HG03159 (cell line): Measurements from ENCODE around the gene CLHC1.
A peak's percentile ranks its signal among the peaks of the same experiment; 100 is the strongest.

Experiments
- ATAC-seq: cut with Tn5 transposase; IDR thresholded peaks from one replicate; pipeline ENCODE4 v1.9.1; 2021; ENCODE audit warnings: mild to moderate bottlenecking, moderate library complexity; ENCODE audit not compliant: unreplicated experiment

The CLHC1 gene

DNA sequence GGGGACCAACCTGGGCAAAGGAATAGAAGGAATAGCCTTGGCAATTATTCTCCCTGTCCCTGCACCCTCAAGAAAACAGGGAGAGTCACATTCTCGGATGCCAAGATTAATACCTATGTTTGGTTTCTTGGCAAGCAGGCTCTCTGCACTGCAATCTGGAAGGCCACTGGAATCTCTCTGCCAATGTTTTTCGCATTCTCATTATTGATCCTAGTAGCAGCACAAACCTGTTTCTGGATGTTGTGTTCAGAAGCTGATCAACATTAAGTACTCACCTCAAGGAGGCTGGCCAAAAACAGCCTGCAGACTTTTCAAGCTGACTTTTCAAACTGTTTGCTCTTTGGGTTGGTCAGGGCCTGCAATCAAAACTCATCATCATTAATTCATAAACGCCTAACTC is 62.2 kb downstream of the CLHC1 start:
- no peak for ATAC-seq

DNA sequence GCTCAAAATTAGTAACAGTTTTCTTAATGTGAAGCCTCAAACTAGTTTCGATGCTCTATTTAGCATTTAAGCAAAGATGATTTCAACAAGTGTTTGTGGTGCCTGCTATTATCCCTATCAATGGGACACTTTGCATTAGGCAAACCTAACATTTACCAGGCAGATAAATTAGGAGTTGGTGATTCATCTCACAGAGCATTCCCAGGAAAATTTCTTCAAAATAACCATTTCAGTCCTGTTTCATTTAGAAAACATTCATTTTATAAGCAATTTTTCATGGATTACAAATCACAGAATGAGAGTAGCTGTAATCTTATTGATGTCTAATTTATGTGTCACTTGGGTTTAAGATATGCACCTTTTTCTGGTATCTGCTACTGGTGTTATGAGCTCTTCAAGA is 62.7 kb downstream of the CLHC1 start:
- no peak for ATAC-seq

DNA sequence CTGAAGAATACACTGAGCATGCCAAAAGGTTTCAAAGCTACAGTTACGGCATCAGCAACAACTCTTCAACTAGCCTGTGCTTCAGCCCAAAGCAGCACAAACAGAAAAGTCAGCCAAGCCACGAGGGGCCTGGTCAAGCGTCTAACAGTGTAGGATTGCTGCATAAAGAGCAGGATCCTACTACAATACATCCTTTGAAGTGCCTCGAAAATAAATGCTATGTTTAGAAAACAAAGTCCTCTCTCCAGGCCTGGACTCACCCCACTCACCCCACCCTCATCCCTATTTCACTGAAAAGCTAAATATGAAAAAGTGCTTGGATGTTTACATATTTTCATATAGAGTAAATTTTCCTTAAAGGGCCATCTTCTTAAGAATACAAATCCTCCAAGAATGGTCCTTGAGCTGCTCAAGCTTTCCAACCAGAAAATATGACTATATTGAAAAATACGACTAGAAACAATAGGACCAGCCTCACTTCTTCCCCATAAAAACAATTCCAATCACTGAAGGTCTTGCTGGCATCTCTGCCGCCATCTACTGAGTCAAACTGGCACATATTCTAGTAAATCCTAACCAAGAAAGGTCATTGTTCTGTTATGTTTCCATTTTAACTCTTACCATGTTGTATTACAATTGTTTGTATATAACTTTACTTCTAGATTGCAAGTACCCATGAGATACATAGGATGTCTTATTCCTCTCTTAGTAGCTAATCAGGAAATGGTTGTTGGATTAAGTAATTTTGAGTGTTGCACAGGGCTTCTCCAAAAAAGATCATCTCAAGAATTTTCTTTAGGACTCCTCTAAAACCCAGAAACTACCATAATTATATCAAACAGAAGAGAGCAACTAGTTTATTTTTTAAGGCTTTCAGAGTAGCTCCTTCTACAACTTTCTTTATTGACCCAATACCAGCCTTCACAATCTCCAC is 63.6 kb downstream of the CLHC1 start:
- ATAC-seq: no peak

DNA sequence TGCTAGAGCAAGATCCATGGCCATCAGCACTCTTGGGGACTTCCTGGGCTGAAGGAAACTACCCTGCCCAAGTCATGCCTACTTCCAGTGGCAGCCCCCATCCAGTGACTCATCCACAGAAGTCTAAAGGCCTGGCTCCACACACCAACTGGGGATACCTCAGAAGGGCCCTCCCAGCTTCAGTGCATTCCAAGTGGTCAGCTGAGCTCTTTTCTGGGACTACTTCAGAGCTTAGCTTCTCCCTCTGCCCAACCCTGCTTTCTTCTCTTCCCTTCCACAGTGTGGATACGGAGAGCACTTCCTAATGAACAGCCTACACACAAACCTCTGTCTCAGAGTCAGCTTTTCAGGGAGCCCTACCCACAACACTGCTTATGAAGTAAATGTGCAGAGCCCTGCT is 66.5 kb downstream of the CLHC1 start:
- no peak for ATAC-seq

DNA sequence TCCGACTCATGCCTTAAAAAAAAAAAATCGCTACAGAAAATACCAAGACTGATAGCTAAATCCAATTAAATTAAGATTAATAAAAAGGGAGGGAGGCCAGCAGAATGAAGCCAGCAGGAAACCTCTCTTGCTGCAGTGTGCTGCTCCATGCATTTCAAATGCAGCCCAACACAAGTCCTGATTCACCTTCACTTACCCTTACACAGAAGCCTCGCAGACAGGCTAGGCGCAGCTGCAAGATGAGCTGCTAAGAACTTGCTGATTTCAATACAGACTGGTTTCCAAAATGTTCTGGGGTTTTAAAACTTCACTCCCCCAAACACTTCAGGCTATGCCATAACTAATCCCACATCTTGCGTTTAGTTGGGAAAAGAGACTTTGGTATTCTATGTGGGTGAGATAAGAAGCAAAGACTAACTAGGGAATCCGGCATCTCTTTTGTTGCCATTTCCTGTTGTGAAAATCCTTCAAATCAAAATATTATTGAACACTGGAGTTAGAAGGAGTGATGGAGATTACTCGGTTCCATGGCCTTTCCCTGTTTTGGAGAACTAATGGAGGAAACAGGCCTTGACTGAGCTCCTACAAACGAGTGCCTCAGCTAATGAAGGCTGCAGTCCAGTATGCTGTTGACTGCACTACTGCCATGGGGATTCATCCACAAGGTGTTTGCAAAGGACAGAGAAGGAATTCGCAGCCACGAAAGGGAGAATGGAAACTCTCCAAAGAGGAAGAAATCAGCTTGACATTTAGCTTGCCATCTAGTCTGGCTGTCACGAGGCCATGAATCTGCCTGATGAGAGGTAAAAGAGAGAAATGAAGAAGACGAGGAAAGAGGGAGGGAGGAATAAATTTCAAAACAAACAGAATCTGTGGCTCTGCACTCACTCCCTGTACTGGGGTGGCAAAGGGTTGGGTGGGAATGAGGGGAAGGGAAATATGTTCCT is 67.3 kb downstream of the CLHC1 start:
- no peak for ATAC-seq

DNA sequence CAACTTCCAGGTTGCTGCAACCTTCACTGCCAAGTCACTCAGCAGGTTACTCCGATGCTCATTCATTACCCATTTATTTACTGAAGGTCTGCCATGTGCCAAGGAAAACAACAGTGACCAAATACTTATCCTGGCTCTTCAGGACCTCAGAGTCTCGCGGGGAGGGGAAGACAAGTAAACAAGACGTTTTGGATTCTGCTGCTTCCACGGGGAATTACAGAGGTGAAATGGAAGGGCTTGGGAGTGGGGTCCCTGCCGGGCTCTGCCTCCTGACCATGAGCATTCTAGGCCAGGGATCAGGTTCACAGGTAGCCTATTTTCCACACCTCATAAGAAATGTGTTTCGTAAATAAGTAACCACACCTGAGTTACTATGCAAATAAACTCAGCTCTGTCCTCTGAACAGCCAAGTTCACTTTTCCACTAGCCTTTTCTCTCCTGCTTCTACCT is 68.1 kb downstream of the CLHC1 start:
- no peak for ATAC-seq

DNA sequence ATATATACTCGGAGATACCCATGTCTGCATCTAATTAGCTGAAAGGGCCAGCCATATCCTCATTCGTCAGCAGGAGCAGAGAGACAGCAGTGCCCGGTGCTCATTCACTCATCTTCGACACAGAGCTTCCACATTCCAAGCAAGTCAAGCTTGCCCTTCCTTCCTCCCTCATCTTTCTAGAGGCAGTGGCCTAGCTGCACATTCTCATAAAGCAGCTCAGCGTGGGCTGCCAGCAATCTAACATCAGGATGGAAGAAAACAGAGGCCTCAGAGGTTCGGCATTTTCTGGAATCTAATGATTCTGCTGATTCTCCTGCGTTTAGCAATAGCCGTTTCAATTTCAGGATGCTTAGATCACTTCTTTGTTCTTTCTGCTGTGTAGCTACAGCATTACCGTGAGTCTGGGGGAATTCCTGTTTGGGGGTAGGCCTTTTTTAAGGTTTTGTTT is 68.8 kb downstream of the CLHC1 start:
- no peak for ATAC-seq

DNA sequence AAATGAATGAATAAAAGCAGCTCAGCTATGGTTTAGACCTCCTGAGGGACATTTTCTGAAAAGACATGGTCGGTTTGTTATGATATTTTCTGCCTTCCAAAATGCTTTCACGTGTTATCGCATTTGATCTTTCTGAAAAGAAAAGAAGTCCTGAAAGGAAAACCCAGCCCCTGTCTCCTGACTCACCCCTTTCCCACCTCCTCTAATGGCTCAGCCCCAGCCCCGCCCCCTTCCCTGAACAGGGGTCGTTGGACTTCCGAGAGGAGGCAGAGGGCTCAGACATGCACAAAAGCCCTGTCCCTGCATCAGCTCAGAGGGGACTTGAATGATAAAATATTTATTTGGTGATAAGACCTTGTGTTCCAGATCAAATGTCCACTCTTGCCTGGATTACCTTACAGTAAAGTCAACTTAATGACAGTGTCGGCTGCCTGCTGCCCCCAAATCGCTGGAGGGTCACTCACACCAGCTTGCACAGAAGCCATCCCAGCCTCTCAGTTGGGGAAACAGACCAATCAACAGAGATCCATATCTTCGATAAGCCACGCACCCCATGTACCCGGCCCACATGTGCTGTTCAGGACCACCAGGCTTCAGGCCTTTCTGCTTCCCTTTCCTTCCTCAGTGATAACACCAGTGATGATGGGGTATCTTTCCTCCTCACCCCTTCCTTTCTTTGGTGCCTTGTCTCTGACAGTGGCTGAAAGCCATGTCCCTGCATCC is 69.6 kb downstream of the CLHC1 start:
- no peak for ATAC-seq

DNA sequence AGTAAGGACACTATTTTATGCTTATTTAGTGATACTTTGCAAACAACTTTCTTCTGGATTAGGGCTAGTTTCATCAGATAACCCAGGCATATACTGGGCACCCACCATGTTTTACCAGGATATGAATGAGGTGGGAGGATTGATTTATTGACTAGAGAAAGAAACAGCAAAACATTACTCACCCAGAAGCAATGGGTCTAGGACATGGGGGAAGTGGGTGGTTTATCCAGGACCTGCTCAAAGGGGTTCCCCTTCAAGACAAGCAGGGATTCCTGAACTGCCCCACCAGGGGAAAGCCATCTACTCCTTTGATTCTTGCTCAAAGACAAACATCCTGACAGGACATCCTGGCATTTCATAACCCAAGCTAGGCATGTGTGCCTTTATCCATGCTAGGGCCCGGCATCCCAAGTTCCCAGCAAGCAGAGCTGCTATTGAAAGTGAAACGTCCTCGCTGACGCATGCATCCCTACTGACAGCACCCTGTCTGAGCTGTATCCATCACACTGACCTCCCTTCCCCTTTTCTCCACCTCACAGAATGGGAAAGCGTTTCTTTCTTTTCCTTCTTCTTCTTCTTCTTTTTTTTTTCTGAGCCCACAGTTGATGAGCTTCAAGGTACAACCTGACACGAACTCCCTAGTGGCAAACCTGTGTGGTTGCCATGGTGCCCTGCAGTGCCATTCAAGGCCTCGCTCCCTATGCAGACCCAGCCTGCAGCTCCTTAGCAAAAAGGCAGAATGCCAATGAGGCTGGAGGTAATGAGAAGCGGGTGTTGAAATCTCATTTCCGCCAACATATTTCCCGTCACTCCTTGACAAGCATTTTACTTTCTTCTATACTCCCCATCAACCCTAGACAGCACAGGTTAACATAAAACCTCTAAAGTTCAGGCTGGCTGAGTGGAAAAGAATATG is 70.5 kb downstream of the CLHC1 start:
- no peak for ATAC-seq

DNA sequence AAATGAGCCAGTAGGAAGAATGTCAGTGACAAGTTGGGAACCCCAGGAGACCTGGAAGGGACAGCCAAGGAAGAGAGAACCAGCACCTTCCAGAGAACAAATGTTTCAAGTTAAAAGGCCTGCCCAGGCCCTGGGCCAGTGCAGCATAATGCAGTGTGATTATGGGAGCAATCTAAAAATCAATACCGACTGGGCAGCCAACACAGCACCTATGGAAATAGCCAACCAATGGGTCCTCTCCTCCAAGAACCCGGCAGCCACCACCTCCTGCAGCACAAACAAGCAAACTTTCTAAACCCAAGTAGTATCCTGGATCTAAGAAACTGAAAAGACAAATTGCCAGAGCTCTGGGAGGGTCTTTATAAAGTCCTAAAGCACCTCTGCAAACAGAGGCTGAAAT is 71.7 kb downstream of the CLHC1 start:
- no peak for ATAC-seq

DNA sequence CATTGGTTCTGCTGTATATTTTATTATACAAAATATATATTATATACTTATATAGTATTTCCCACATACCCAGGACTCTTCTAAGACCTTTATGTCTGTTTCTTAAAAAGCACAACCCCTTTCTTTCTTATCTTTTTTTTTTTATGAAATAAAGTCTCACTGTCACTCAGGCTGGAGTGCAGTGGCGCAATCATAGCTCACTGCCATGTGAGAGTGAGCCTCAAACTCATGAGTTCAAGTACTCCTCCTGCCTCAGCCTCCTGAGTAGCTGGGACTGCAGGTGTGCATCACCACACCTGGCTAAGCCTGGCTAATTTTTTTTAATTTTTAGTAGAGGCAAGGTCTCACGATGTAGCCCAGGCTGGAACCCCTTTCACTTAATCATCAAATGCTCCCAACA is 72.3 kb downstream of the CLHC1 start:
- no peak for ATAC-seq

DNA sequence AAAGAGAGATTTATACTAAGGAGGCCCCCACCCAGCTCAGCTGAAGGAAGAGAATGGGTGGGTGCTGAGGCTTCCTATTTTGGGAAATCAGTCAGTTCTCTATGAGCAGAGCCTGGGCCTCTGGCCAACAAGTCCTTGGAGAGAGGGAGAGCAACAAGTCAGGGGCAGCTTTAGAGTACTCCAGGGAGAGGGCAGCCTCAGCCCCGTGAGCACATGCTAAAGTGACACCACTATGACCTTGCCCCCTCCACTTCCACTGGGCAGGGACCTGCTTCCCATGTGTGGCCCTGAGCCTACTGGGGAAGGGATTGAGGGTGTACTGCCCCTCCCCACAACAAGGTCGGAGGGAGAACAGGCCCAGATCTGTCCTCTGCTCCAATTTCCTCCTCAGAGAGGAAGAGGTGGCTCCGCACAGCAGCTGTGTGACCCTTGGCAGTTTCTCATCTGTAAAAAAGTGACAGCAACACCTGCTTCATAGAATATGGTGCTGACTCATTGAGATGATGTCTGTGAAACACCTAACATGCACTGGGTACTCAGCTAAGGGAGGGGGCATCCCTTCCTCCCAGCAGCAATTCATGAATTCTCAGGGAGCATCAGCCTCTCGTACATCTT is 72.9 kb downstream of the CLHC1 start:
- ATAC-seq: peak; percentile 74

DNA sequence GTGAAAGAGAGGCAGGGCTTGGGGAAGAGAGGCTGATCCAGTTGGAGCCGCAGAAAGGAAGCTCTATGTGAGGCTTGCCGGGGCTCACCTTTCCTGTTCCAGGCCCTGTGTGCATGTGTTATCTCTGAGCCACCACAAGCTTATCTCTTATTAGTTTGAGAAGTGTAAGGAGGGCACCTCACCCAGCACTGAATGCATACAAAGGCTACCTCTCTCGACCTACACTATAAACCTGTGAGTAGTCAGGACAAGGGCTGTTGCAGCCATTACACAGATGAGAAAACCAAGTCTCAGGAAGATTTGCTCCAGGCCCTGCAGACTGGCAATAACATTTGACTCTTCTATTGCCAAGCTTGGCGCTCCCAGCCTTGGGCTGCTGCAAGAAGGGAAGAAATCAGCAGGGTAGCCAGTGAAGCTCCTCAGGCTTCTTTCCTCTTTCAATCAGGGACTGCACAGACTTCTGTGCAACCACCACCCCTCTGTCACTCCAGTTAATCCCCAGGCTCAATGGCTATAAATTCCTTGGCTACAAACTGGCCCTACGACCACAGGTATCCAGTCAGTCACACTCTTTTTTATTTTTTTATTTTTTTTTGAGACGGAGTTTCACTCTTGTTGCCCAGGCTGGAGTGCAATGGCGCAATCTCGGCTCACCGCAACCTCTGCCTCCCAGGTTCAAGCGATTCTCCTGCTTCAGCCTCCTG is 73.8 kb downstream of the CLHC1 start:
- no peak for ATAC-seq

DNA sequence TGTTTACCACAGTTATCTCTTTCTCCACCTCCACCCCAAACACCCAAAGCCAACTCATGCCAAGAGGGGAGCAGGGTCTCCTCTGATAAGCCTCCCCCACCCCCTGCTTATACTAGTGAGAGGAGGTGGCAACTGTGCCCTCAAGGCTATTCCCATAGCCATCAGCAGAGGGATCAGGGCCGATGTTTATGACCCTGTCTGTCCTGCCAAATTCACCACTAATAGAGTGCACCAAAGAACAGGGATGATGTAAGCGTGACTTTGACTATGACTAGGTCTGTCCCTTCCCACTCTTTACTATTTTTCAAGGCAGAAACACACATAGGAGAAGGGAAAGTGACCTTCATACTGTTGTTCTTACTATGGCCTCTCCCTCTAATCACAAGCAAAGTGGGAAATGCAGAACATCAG is 74.6 kb downstream of the CLHC1 start:
- ATAC-seq: no peak

DNA sequence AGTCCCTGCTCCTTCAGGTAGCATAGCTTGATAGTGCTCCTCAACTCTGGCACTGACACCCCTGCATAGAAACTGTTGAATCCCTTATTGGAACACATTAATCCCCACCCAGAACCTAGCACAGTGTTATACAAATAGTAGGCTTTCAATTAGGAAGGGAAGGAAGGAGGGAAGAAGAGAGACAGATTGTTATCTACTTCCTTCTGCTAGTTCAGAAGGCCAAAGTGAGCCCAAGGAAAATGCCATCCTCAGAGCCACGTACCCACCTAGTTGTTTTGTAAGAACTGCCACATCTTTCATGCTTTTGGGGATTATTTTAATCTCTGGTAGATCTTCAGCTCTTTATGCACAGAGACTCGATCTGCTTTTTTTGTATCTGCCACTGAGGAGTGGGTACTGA is 75.1 kb downstream of the CLHC1 start:
- ATAC-seq: no peak

DNA sequence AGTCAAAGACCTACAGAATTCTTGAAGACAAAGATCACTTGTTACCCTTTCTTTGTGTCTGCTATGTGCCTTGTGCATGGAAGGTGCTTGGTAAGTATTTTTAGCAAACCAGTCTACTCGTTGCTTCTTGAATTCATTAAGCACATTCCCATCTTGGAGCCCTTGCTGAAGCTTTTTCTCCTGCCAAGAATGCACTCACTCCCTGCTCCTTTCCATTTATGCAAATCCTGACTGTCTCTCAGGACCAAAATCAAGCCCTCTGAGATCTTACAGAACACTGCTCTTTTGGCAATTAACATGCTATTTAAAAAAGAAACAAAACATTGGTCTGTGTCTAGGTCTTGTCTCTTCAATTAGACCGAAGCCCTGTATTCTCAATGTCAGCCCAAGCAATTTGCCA is 75.8 kb downstream of the CLHC1 start:
- ATAC-seq: no peak

DNA sequence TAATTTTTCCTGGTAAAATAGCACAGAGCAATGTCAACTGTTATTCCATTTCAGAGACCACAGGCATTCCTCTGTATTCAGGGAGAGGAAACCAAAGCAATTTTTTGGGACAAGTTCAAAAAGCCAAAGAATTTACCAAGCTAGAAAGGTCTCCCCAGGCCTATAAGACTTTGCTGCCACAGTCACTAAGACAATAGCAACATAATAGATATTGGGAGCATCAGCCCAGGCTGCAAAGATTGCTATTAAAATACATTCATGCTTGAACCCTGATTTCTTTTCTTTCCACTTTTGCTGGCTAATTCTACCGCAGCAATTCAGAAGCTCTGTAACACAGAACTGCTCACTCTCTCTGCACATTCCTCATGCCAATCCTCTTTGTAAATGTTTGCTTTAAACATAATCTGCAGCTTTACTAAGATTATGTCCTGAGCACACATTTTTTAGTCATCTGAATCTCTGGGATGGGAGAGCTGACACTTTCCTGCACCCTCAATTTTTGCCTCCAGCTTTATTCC is 76.3 kb downstream of the CLHC1 start:
- ATAC-seq: no peak

DNA sequence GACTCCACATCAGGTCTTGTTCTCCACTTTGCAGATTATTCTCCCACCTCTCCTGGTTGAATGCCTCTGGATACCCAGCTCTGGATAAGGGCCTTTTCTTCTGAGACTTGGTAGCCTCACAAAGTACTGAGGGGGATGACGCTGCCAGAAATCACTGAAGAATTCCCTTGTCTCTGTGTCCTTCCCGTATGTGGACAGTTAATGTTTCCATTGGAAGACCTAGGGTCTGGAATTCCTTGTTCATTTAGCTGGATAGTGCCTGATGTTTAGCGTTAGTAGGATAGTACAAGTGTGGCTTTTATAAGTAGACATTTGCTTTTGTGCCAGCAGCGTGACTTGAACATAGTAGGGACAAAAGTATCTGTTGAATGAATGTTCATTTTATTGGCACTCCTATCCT is 76.9 kb downstream of the CLHC1 start:
- no peak for ATAC-seq
